SK-N-SH (cell line): ENCODE results near the gene LY6G6C. TPM values are rescaled to one million over a fixed set of nuclear protein-coding genes. Genes with fewer than 3 reads are reported as not detected.

Experiments
- CTCF ChIA-PET: fragments of 300-600, 350-600 bp; formaldehyde crosslinking; extraction: SDS; loops from one replicate; lab custom pipeline; 2021; lab: Yijun Ruan, JAX
- POLR2A ChIA-PET: fragments of 350-600 bp; sonication (Branson Sonifier 250); formaldehyde crosslinking; extraction: SDS; loops from one replicate; lab custom pipeline; 2020; ENCODE audit warnings: antibody characterized with exemption, inconsistent platforms; lab: Yijun Ruan, JAX
- DNase-seq: peaks from one replicate; pipeline ENCODE4 v3.0.0; 2012
- H2AFZ ChIP-seq: fragments of 200-600 bp; sonication (generic); 2 replicates; pipeline ENCODE4 v1.8.1; 2016; ENCODE audit warnings: antibody characterized with exemption, mild to moderate bottlenecking, low read depth
- H3F3A ChIP-seq: fragments of 200-600 bp; sonication (generic); replicated peaks from 2 replicates; pipeline ENCODE3; 2016; ENCODE audit warnings: antibody characterized with exemption, mild to moderate bottlenecking; ENCODE audit not compliant: insufficient read depth
- H3K27ac ChIP-seq, 2 experiments: fragments of 200-500 bp in 1 of 2; fragments of 200-600 bp in 1 of 2; sonication (Bioruptor generic) in 1 of 2; sonication (generic), shearing (Covaris generic) in 1 of 2; 2 replicates each; pipeline versions ENCODE4 v1.5.1 to v1.6.1; 2014 to 2016; ENCODE audit warnings: low read depth in 2 of 2, inconsistent platforms in 1 of 2, low read length in 1 of 2, mild to moderate bottlenecking in 1 of 2, mixed read lengths in 1 of 2
- H3K27me3 ChIP-seq: fragments of 200-600 bp; sonication (generic), shearing (Covaris generic); 2 replicates; pipeline ENCODE4 v1.6.1; 2016; ENCODE audit warnings: mixed run types; ENCODE audit not compliant: insufficient read depth
- H3K36me3 ChIP-seq, 2 experiments: fragments of 200-500 bp in 1 of 2; fragments of 200-600 bp in 1 of 2; sonication (Bioruptor generic) in 1 of 2; sonication (generic) in 1 of 2; replicated peaks in 1 of 2; 2 replicates each; pipeline versions ENCODE3 to v1.5.1; 2014 to 2016; ENCODE audit warnings: low read length in 1 of 2, mild to moderate bottlenecking in 1 of 2; ENCODE audit not compliant: insufficient read depth in 2 of 2, control insufficient read depth in 1 of 2
- H3K4me1 ChIP-seq, 2 experiments: fragments of 200-500 bp in 1 of 2; fragments of 200-600 bp in 1 of 2; sonication (Bioruptor generic) in 1 of 2; sonication (generic), shearing (Covaris generic) in 1 of 2; 2 replicates each; pipeline versions ENCODE4 v1.5.1 to v1.6.1; 2014 to 2016; ENCODE audit warnings: low read depth in 1 of 2, low read length in 1 of 2, mixed run types in 1 of 2; ENCODE audit not compliant: insufficient read depth in 2 of 2, control insufficient read depth in 1 of 2
- H3K4me2 ChIP-seq: fragments of 200-600 bp; sonication (generic), shearing (Covaris generic); 2 replicates; pipeline ENCODE4 v1.6.1; 2017; ENCODE audit warnings: mixed run types
- H3K4me3 ChIP-seq, 2 experiments: fragments of 200-500 bp in 1 of 2; fragments of 200-600 bp in 1 of 2; sonication (Bioruptor generic) in 1 of 2; sonication (generic), shearing (Covaris generic) in 1 of 2; 2 replicates each; pipeline versions ENCODE4 v1.5.1 to v1.8.1; 2014 to 2016; ENCODE audit warnings: low read depth in 2 of 2, inconsistent platforms in 1 of 2, low read length in 1 of 2, mild to moderate bottlenecking in 1 of 2, mixed read lengths in 1 of 2, moderate library complexity in 1 of 2
- H3K79me2 ChIP-seq: fragments of 200-600 bp; sonication (generic); 2 replicates; pipeline ENCODE4 v1.8.1; 2017; ENCODE audit warnings: mild to moderate bottlenecking; ENCODE audit not compliant: insufficient read depth
- H3K9ac ChIP-seq: fragments of 200-600 bp; sonication (generic); 2 replicates; pipeline ENCODE4 v1.6.1; 2017; ENCODE audit warnings: mixed run types
- H3K9me2 ChIP-seq: fragments of 200-600 bp; sonication (generic); 2 replicates; pipeline ENCODE4 v1.6.1; 2017; ENCODE audit warnings: mixed run types
- H3K9me3 ChIP-seq: fragments of 200-600 bp; sonication (generic); 2 replicates; pipeline ENCODE4 v1.6.1; 2017; ENCODE audit warnings: mixed run types, mild to moderate bottlenecking, moderate library complexity
- H4K20me1 ChIP-seq: fragments of 200-600 bp; sonication (generic); 2 replicates; pipeline ENCODE4 v1.6.1; 2017; ENCODE audit warnings: mild to moderate bottlenecking, mixed run types; ENCODE audit not compliant: insufficient read depth
- EZH2phosphoT487 ChIP-seq: fragments of 200-600 bp; sonication (generic); IDR thresholded peaks from 2 replicates; pipeline ENCODE4 v1.6.1; 2017; ENCODE audit warnings: low read depth, mixed run types, mild to moderate bottlenecking, antibody characterized with exemption, moderate library complexity, borderline replicate concordance
- FOXJ3 ChIP-seq: sonication (generic); formaldehyde crosslinking; IDR thresholded peaks from 2 replicates; pipeline ENCODE4 v1.5.1; 2020; ENCODE audit warnings: mild to moderate bottlenecking, missing genetic modification reagents
- MAX ChIP-seq: IDR thresholded peaks from 2 replicates; pipeline ENCODE4 v1.4.0; 2012; ENCODE audit warnings: low read depth
- MXI1 ChIP-seq: IDR thresholded peaks from 2 replicates; pipeline ENCODE4 v1.6.1; 2012; ENCODE audit warnings: mild to moderate bottlenecking, low read depth, low read length, improper control_type of control experiment
- NRF1 ChIP-seq: IDR thresholded peaks from 2 replicates; pipeline ENCODE4 v1.6.1; 2012; ENCODE audit warnings: low read depth, mild to moderate bottlenecking, low read length
- POLR2AphosphoS5 ChIP-seq: IDR thresholded peaks from 2 replicates; pipeline ENCODE4 v1.6.1; 2012; ENCODE audit warnings: low read depth, low read length
- RFX5 ChIP-seq: IDR thresholded peaks from 2 replicates; pipeline ENCODE4 v1.6.1; 2012; ENCODE audit warnings: mild to moderate bottlenecking, improper control_type of control experiment, low read length
- TCF12 ChIP-seq: IDR thresholded peaks from 2 replicates; pipeline ENCODE4 v1.4.0; 2012
- TEAD4 ChIP-seq: IDR thresholded peaks from 2 replicates; pipeline ENCODE4 v1.4.0; 2012; ENCODE audit warnings: mild to moderate bottlenecking, borderline replicate concordance; ENCODE audit not compliant: insufficient read depth
- WGBS: methylation state at CpG from one replicate; pipeline ENCODE4 v1.1.6; 2017; ENCODE audit warnings: low lambda C conversion rate; 5-methylcytosine and 5-hydroxymethylcytosine counted together
- polyA plus RNA-seq, 3 experiments: library from polyadenylated mRNA; depleted of rRNA; stranded (reverse); fragments of >200 nt; gene quantifications; 2 replicates each; pipeline ENCODE4 v1.2.3, GENCODE V29; 2012
- TF ChIP-seq, protein P1 (sequence below): fragments of 200-600 bp; sonication (generic); IDR thresholded peaks from 2 replicates; pipeline ENCODE4 v1.6.1; 2017; ENCODE audit warnings: antibody characterized with exemption, mild to moderate bottlenecking, moderate library complexity

LY6G6C gene
- polyA plus RNA-seq, 1 of the 3 experiments (the other 2 are of a cell fraction) = not detected

- Histone ChIP-seq H3K27ac (no peak overlapping the region), H3K4me3 (no peak overlapping the region), H3F3A (peaks cover 3% of the 10 kb centered on the region), H3K9me2 (no peaks in the 10 kb centered on the region), H3K4me1 (no peaks in the 10 kb centered on the region), H3K27me3 (no peaks in the 10 kb centered on the region), H2AFZ (no peak overlapping the region), H3K79me2 (no peaks in the 10 kb centered on the region), H3K9ac (no peak overlapping the region), H4K20me1 (no peaks in the 10 kb centered on the region), H3K4me2 (no peak overlapping the region), H3K36me3 (no peaks in the 10 kb centered on the region), H3K9me3 (no peaks in the 10 kb centered on the region)
- WGBS = 64% methylated on average over 5 of the region's 5 CpGs
- ChIA-PET POLR2A (no interaction called here), CTCF (interaction anchor here (1.1 to 1.5 kb wide), 4 partner anchors 10 to 77 kb away, joined by 3 to 4 read pairs (median 3); no protein-coding TSS in a partner anchor)
- DNase-seq = no peak
- TF ChIP-seq RFX5 = no peak
Observed at GRCh38 chr6:31713991-31714684, 7.4 kb downstream of the LY6G6C start.

- H4K20me1 ChIP-seq = no peaks in the 10 kb centered on the region
- H3K27me3 ChIP-seq = no peaks in the 10 kb centered on the region
- TF ChIP-seq TCF12 (no peak), MAX (no peak), FOXJ3 (CRISPR knock-in tag) (no peak), NRF1 (no peak), RFX5 (no peak), POLR2AphosphoS5 (no peak), EZH2phosphoT487 (no peak), TEAD4 (no peak)
- TF ChIP-seq, all 33 proteins: peak for 0
- Histone ChIP-seq H3K4me3 (no peak overlapping the region), H2AFZ (no peak overlapping the region), H3K4me1 (no peaks in the 10 kb centered on the region), H3K4me2 (no peak overlapping the region), H3K79me2 (no peaks in the 10 kb centered on the region), H3K27ac (no peak overlapping the region), H3K36me3 (no peaks in the 10 kb centered on the region), H3K9me3 (no peaks in the 10 kb centered on the region), H3K9ac (no peak overlapping the region), H3F3A (peaks cover 3% of the 10 kb centered on the region), H3K9me2 (no peaks in the 10 kb centered on the region)
- 73% methylated on average over 4 of the region's 4 CpGs for WGBS
- ChIA-PET CTCF (interaction anchor here (1.1 to 1.5 kb wide), 3 partner anchors 15 to 77 kb away, joined by 3 to 4 read pairs (median 3); no protein-coding TSS in a partner anchor), POLR2A (no interaction called here)
- no peak for DNase-seq
Observed at GRCh38 chr6:31713465-31713864, 8.1 kb downstream of the LY6G6C start.

DNA sequence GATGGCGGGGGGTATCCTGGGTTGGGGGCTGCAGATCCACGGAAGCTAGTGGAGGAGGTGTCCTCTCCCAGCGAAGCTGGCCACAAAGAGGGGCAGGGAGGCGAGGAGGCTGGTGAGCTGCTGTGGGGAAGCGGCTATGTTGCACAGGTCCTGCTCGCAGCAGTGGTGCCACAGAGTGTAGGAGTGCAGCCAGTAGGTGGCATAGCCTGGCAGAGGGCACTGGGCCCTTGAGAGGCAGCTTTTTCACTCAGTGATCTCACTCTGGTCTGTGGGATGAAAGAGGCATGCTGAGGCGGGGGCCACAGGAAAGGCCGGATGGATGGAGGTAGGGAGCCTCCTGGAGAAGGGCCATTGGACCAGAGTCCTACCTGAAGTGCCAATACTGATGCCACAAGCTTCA is 9.2 kb downstream of the LY6G6C start:
- no peak overlapping the region for H3K4me2 ChIP-seq
- H3K9me2 ChIP-seq = no peaks in the 10 kb centered on the region
- no peaks in the 10 kb centered on the region for H3K79me2 ChIP-seq
- no peaks in the 10 kb centered on the region for H3K9me3 ChIP-seq
- H3K27ac ChIP-seq = no peak overlapping the region
- H3K4me3 ChIP-seq = no peak overlapping the region
- no peak overlapping the region for H3K9ac ChIP-seq
- POLR2A ChIA-PET = no interaction called here
- H3K27me3 ChIP-seq = no peaks in the 10 kb centered on the region
- H2AFZ ChIP-seq = no peak overlapping the region
- CTCF ChIA-PET = interaction anchor here (1.2 to 2.9 kb wide), 5 partner anchors 10 to 118 kb away, joined by 3 to 9 read pairs (median 5); partner anchors contain the start of gene ABHD16A
- peaks cover 3% of the 10 kb centered on the region for H3F3A ChIP-seq
- WGBS = 72% methylated on average over 5 of the region's 8 CpGs
- H4K20me1 ChIP-seq = no peaks in the 10 kb centered on the region
- DNase-seq = no peak
- no peaks in the 10 kb centered on the region for H3K4me1 ChIP-seq
- H3K36me3 ChIP-seq = no peaks in the 10 kb centered on the region
- TF ChIP-seq, protein P1, sequence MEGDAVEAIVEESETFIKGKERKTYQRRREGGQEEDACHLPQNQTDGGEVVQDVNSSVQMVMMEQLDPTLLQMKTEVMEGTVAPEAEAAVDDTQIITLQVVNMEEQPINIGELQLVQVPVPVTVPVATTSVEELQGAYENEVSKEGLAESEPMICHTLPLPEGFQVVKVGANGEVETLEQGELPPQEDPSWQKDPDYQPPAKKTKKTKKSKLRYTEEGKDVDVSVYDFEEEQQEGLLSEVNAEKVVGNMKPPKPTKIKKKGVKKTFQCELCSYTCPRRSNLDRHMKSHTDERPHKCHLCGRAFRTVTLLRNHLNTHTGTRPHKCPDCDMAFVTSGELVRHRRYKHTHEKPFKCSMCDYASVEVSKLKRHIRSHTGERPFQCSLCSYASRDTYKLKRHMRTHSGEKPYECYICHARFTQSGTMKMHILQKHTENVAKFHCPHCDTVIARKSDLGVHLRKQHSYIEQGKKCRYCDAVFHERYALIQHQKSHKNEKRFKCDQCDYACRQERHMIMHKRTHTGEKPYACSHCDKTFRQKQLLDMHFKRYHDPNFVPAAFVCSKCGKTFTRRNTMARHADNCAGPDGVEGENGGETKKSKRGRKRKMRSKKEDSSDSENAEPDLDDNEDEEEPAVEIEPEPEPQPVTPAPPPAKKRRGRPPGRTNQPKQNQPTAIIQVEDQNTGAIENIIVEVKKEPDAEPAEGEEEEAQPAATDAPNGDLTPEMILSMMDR = peak; percentile 25; the same call in 1 of the 2 replicates
- no peak for TF ChIP-seq MXI1
